NCI-H187 (cell line): ENCODE results near the gene CENPF.
"Not testable (repeated sequence)": the region's sequence is repeated elsewhere in the genome, so short reads cannot be mapped to it uniquely, and the experiment has no call there.

Source experiments
- DNase-seq, 2 experiments: peaks; one replicate each; lab custom pipeline; 2025; lab: John Stamatoyannopoulos, UW

Gene CENPF

DNA sequence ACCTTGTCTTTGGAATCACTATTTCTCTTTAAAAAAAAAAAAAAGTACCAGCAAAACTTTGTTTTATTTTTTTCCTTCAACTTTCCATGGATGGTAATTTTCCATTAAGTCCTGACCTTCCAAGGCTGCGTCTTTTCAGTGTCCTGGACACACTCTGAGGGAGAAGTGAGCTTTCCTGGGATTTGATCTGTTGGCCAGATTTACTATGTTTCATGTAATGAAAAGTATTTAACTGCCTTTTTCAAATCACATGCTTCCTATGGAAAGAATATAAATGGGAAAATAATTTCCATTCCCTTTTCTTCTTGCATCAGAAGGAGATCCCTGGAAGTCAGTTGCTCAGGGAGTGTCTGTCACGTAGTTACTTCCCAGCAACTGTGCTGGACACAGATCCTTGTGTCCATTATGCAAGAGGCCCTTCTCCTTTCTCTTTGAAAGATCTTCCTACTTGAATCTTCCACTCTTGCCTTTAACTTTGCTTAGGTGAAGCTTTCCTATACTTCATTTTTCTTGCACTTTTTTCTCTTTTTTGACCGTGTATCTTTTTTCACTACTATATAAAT, 59.3 kb downstream of the CENPF start:
- DNase-seq, result no peak

DNA sequence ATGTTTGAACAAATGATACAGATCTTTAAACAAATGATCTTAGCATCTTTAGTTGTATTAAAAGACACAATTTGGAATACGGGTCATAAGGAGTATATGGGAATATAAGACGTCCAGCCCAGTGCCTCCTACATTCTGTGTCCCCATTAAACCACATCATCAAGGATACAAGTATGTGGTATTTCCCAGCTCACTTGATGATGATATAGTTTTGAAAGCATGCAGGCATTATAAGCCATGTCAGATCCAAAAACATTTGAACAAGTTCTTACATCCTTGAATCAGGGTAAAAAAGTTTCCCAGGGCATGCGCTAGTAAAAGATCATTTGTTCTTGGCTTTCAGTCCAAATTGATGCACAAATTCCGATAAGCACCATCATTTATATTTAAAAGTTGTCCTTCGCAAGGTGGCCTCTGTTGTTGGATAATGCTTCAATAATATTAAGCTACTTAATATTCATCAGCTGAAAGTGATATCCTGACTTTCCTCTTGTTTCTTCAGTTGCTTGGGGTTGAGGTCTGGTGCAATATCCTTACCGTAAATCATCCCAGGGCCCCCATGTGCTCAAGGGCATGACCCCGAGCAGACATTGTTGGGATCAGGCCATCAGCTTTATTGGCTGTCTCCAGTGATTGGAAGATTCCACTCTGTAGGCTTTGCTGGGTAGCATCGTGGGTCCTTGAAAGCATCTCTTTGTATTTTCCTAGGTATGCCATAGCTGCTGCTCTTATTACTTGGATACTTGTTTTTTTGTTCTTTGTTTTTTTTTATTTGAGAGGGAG, 61.8 kb downstream of the CENPF start:
- no peak for DNase-seq

DNA sequence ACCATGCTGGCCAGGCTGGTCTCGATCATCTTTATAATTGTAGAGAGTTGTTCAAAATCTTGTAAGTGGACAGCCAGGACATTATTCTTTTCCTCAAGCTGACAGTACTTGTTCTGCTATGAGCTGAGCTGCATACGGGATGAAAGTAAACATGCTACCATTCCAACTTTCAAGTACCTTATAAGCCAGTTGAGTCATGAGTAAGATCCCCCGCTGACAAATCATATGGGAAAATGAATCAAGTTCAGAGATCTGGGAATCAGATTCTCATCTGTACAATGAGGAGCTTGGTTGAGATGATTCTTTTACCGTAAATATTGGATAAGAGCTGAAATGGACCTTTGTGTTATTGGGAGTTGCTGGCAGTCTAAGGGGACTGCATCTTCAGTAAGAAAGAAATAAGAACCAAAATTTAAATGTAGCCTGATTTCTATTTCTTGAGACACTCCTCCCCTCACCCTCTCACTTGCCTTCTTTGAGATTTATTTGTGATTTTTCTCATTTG, 62.7 kb downstream of the CENPF start:
- DNase-seq, result no peak

DNA sequence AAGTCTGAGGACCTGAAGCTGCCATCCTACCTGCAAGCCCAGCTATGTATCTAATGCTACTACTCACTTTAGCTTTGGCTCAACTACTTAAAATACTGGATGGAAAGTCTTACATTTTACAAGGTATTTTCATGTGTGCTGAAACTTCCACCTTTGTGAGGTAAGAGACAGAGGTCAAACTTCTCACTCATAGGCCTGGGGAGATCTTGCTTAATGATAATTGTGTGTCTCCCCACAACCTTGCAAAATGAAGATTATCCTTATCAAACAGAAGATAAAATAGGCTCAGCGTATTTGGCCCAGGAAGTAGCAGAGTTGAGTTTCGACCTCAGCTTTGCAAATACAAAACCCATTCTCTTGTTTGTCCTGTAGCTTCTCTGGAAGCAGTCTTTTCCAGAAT, 63.7 kb downstream of the CENPF start:
- no peak for DNase-seq

DNA sequence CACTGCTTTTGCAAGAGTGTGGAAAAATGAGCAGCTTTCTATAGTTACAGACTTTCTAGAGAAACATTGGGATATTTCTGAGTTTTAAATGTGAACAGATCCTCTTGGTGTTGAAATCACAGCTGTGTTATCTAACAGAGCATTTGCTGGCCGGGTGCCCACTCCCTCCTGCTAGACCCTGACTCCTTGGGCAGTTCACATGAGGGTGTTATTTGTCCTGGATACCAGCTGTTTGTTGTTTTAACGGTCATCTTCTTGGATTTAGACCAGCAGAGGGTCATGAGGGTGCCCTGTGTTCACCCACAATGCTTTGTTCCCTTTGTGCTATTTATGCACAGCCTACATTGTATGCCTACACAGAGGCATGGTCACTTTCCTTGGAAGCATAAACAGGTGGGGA, 67.1 kb downstream of the CENPF start:
- DNase-seq, result no peak

DNA sequence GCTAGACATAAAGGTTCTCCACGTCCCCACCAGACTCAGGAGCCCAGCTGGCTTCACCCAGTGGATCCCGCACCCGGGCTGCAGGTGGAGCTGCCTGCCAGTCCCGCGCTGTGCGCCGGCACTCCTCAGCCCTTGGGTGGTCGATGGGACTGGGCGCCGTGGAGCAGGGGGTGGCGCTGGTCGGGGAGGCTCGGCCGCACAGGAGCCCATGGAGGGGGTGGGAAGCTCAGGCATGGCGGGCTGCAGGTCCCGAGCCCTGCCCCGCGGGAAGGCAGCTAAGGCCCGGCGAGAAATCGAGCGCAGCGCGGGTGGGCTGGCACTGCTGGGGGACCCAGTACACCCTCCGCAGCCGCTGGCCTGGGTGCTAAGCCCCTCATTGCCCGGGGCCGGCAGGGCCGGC, 70.0 kb downstream of the CENPF start:
- DNase-seq, result not testable (repeated sequence)

DNA sequence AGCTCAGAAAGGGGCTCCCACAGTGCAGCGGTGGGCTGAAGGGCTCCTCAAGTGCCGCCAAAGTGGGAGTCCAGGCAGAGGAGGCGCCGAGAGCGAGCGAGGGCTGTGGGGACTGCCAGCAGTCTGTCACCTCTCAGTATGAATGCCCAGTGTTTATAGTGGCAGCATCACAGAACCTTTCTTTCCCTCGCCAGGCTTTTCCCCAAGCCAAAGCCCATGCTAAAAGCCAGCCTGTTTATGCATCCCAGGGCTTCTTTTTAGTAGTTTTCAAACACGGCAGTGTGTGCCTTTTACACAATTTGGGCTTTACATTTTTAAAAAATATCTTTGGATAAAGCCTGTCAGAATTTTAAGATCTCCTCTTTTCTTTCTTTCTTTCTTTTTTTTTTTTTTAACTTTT, 70.6 kb downstream of the CENPF start:
- DNase-seq, result no peak

DNA sequence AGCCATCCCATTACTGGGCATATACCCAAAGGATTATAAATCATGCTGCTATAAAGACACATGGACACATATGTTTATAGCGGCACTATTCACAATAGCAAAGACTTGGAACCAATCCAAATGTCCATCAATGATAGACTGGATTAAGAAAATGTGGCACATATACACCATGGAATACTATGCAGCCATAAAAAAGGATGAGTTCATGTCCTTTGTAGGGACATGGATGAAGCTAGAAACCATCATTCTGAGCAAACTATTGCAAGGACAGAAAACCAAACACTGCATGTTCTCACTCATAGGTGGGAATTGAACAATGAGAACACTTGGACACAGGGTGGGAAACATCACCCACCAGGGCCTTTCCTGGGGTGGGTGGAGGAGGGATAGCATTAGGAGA, 72.5 kb downstream of the CENPF start:
- DNase-seq, result not testable (repeated sequence)

DNA sequence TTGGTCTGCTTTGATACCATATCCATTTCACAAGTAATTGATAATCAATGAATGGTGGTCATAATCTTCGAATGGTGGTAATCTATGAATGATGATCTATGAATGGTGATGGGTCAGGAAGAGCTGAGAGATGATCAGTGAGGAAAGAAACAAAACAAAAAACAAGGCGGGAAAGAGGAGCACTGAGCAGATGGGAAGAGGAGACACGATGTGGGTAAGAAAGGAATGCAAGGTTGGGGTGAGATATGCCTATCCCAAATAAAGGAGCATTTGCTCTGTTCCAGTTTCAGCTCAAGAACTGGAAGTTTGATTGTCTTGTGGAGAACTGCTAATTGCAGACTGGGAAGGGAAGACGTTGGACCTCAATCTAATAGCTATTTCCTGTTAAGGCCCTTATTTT, 73.8 kb downstream of the CENPF start:
- DNase-seq, result no peak

DNA sequence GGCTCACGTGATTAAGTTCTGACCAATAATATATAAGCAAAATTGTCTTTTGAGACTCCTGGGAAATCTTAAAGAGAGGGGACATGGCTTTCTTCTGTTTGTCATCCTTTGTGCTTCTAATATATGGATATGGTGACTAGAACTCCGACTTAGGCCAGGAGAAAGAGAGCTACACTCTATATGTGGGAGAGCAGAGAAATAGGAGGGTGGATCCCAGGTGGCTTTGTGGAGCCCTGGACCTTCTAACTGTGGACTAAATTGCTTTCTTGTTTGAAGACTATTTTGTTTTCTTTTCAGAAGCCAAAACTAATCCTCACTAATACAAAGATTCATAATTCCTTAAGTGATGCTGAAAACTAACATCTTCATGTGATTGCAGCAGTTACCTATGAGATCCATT, 75.0 kb downstream of the CENPF start:
- no peak for DNase-seq

DNA sequence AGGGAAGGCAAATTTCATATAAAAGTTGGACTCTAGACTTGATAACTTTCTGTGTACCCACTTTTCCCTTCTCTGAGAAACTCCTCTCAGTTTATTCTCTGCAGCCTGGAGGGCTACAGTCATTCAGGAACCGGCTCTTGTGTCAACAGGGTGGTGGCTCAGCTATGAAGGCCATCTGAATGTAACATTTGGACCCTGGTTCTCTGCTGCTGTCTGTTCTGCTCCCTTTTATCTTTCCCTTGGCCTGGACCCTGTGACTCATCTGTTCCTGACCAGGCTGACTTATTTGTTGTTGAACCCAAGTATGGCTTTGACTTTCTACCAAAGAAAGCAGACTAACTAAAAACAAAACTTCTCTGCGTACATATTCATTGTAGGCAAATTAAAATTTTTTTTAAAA, 75.4 kb downstream of the CENPF start:
- no peak for DNase-seq

DNA sequence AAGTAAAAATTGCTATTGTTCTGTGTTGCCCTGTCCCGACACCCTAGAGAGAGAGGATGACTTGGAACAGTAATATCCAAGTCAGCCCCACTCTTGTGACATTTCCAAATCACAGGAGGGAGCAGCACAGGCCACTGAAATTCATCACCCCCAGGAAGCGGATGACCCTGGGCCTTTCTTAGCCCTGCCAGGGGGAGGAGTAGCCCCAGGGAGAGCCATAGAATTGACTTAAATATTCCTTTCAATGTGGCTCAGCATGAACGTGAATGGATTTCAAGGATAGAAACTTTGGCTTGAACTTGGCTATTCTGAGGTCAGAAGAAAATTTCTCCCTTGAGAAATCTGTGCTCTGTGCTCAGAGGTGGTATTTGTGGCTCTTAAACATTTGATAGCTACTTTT, 80.6 kb downstream of the CENPF start:
- no peak for DNase-seq

DNA sequence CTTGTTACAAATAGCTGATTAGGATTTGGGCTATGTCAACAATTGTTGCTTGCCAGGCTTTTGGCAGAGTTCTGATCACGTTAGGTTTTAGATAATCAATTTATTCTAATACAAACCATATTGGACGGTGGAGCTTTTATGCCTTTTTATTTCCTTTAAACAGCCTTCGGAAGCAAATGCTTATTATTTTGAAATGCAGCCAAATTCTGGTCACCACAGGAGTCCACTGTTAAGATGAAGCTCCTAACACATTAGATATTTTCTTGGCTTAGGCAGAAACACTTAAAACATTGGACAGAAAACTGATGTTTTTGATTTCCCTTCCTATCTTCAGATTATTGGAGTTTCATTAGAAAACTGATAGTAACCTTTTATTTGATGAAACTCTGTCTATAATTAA, 82.9 kb downstream of the CENPF start:
- DNase-seq, result no peak

DNA sequence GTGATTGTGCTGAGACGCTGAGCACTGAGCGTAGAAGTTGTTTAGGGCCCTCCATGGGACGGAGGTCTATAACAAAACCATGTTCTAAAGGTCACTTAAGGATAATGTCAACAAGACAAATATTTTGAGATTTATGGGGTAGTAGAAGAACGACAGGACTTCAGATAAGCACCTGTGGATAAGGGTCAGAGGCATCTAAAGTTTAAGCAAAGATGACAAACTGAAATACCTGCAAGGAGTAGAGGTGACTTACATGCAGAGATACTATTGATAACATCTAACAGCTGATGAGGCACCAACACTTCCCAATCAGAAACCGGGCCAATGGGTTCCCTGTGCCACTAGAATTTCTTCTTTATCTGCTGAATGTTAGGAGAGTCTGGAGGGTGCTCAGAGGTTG, 83.5 kb downstream of the CENPF start:
- no peak for DNase-seq

DNA sequence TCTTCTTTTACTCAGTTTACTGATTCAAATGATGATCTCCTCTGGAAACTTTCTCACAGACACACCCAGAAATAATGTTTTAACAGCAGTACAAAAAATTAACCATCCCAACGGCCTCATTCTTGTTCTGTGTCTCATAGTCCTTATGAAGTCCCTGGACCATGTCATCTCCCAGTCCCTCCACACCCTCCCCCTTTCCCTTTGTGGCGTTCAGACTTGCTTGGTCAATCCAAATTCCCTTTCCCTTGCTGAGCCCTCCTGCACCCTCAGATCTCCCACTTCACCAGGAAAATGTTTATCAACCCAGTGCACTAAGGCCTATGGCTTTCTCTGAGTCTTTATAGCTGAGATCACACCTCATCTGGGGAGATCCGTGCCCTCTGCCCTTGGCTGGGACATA, 85.9 kb downstream of the CENPF start:
- no peak for DNase-seq

DNA sequence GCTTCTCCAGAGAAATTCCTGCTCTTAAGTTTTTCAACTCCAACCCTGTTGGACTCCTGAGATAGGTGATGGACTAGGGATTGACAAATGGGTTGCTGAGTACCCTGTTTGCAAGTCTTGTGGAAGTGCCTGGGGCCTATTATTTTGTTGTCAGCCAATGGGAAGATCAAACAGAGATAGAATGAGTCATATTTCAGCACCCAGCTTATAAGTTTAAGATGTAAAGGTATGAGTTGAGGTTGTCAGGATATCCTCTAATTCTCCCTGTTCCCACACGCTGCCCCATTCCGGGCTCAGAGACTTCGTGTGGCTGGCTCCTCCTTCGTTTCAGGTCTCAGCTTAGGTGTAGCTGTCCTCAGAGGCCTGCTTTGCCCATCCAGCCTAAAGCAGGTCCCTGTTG, 91.8 kb downstream of the CENPF start:
- no peak for DNase-seq

DNA sequence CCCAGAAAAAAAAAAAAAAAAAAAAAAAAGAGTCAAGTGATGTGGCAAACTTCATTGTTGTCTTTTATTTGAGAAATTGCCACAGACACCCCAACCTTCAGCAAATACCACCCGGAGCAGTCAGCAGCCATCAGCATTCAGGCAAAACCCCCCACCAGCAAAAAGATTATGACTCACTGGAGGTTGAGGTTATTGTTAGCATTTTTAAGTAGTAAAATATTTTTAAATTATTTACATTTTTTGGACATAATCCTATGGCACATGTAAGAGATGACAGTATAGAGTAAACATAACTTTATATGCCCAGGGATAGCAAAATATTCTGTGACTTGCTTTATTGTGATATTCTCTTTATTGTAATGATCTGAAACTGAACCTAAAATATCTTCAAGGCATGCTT, 95.6 kb downstream of the CENPF start:
- DNase-seq, result no peak

DNA sequence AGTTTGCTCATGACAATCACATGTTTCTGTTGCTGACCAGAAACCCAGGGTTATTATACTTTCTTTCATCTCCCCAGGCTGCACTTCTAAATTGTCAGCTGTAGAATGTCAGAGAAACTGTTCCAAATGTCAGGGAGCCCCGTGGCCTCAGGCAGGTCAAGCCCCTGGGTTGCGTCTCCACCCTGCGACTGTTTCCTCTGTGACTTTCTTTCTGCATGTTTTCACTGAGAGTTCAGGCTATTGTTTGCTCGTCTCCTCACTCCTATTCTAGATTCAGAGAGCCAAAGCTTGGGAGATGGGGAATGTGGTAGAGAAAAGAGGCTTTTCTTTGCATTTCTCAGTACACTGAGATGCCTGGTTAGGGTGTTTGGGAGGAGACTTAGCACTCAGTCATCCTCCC, 97.4 kb downstream of the CENPF start:
- DNase-seq, result no peak

DNA sequence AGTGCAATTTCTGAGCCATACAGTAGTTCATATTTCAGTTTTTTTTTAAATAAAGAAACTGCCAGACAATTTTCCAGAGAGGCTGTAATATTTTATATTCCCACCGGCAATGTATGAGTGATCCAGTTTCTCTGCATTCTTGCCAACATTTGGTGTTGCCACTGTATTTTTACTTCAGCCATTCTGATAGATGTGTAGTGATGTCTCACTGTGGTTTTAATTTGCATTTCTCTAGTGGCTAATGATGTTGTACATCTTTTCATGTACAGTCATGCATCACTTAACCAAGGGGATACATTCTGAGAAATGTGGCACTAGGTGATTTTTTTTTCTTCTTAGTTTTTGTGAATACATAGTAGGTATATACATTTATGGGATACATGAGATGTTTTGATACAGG, 99.6 kb downstream of the CENPF start:
- DNase-seq, result no peak

DNA sequence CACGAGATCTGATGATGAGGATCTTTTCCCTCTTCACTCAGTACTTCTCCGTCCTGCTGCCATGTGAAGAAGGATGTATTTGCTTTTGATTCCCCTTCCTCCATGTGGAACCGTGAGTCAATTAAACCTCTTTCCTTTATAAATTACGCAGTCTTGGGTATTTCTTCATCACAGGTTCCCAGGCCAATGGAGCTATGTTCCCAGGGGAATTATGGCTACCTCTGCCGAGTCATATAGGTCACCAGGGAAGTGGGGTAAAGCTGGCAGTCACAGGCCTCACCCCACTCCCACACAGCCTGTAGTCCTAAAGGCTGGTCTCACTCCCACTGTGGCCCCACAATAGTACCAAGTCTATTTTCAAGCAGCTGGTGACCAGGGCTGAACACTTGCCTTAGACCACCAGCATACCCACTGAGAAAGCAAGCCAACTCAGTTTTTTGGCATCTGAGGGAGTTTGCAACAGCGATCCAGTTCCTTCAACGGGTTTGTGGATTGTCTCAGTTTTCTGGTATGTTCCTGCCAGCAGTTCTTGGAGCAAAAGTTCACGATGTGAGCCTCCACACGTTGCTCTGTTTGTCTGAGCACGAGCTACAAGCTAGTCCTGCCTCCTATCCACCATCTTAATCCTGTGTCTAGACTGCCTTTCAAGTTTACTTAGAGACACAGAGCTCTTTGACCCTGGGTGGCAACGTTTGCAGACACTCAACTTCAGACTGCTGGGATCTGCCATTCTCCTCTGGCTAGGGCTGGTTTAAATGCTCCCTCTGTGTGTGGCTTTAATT, 104.5 kb downstream of the CENPF start:
- DNase-seq, result no peak

DNA sequence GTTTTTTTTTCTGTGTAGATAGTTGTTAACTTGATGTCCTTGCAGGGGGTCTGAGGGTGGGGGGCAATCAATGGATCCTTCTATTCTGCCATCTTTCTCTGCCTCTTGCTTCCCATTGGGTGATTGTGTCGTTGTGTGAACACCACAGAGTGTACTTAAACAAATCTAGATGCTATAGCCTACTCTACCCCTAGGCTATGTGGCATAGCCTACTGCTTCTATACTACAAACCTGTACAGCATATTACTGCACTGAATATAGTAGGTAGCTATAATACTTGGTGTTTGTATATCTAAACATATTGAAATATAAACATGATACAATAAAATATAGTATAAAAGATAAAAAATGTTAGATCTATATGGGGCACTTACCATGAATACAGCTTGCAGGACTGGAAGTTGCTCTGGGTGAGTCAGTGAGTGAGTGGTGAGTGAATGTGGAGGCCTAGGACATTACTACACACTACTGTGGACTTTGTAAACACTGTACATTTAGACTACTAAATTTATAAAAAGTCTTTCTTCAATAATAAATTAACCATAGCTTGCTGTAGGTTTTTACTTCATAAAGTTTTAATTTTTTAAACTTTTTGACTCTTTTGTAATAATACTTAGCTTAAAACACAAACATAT, 105.4 kb downstream of the CENPF start:
- DNase-seq, result no peak

DNA sequence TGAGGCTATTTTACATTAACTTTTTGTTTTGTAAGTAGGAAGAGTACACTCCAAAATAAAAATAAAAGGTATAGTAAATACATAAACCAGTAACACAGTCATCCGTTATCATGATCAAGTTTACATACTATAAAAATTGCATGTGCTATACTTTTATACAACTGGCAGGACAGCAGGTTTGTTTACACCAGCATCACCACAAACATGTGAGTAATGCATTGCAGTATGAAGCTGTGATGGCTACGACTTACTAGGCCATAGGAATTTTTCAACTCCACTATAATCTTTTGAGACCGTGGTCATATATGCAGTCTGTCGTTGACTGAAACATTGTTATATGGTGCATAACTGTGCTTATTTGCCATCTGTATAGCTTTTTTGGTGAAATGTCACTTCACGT, 106.2 kb downstream of the CENPF start:
- DNase-seq, result no peak

DNA sequence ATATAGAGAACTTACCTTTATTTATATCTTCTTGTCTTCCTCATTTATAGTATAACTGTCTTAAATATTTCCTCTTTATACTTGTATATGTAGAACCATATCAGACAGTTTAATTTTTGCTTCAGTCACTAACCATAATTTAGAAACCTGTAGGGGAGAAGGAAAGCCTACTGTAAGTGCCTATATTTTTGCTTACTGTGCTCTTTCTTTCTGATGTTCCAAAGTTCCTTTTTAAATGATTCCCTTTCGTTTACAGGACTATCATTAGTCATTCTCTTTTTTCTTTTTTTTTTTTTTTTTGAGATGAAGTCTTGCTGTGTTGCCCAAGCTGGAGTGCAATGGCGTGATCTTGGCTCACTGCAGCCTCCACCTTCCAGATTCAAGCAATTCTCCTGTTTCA, 109.7 kb downstream of the CENPF start:
- no peak for DNase-seq
